Inferior parietal cortex (tissue), 1 donor: Measurements from ENCODE around the gene TRAPPC3L.
"Not testable (repeated sequence)": the region's sequence is repeated elsewhere in the genome, so short reads cannot be mapped to it uniquely, and the experiment has no call there.

ENCODE experiments used
- DNase-seq: peaks from one replicate; pipeline ENCODE4 v3.0.0-alpha.2; 2016; ENCODE audit errors: extremely low spot score

TRAPPC3L gene

GRCh38 chr6:116513224-116513875 is 32.1 kb downstream of the TRAPPC3L start:
- DNase-seq, result no peak

- no peak for DNase-seq
Observed at GRCh38 chr6:116512734-116513133, 32.8 kb downstream of the TRAPPC3L start.

GRCh38 chr6:116512111-116512559 is 33.3 kb downstream of the TRAPPC3L start:
- no peak for DNase-seq

- DNase-seq, result no peak
Observed at GRCh38 chr6:116511424-116512110, 33.9 kb downstream of the TRAPPC3L start, which contains the start of gene CALHM5. Gene CALHM5, plus strand, starts transcription at chr6:116511639. Its CDS starts 58 bp downstream, at chr6:116511697.

- no peak for DNase-seq
Observed at GRCh38 chr6:116508527-116508926, 37.0 kb downstream of the TRAPPC3L start.

GRCh38 chr6:116507324-116507723 is 38.2 kb downstream of the TRAPPC3L start:
- no peak for DNase-seq

- no peak for DNase-seq
Observed at GRCh38 chr6:116500969-116501433, 44.5 kb downstream of the TRAPPC3L start.

GRCh38 chr6:116497113-116497676 is 48.3 kb downstream of the TRAPPC3L start:
- DNase-seq, result no peak

GRCh38 chr6:116495161-116495560 is 50.3 kb downstream of the TRAPPC3L start:
- not testable (repeated sequence) for DNase-seq

GRCh38 chr6:116492331-116493067 is 53.0 kb downstream of the TRAPPC3L start:
- no peak for DNase-seq

GRCh38 chr6:116491610-116492330 is 53.7 kb downstream of the TRAPPC3L start:
- DNase-seq, result no peak

GRCh38 chr6:116485559-116486184 is 59.8 kb downstream of the TRAPPC3L start:
- DNase-seq, result no peak

- no peak for DNase-seq
Observed at GRCh38 chr6:116483616-116484015, 61.9 kb downstream of the TRAPPC3L start.

- no peak for DNase-seq
Observed at GRCh38 chr6:116482780-116483179, 62.7 kb downstream of the TRAPPC3L start.

- no peak for DNase-seq
Observed at GRCh38 chr6:116476002-116476678, 69.3 kb downstream of the TRAPPC3L start.

GRCh38 chr6:116475141-116475540 is 70.3 kb downstream of the TRAPPC3L start:
- DNase-seq, result no peak

- no peak for DNase-seq
Observed at GRCh38 chr6:116472706-116473105, 72.8 kb downstream of the TRAPPC3L start.

GRCh38 chr6:116471531-116471930 is 74.0 kb downstream of the TRAPPC3L start:
- no peak for DNase-seq

GRCh38 chr6:116468293-116468692 is 77.2 kb downstream of the TRAPPC3L start:
- DNase-seq, result no peak

- DNase-seq, result no peak
Observed at GRCh38 chr6:116467514-116467913, 78.0 kb downstream of the TRAPPC3L start.
